Body of pancreas (tissue), 4 donors: ENCODE results near the gene NUDT19. TPM values are rescaled to one million over a fixed set of nuclear protein-coding genes. Genes with fewer than 3 reads are reported as not detected.

Source experiments
- ATAC-seq: fragments of 150-250 bp; one replicate; pipeline ENCODE4 v1.9.1; 2016
- DNase-seq, 4 donors: peaks; one replicate each; pipeline ENCODE4 v3.0.0-alpha.2; 2019
- H3K27ac ChIP-seq, 4 donors: fragments of 200-600 bp; sonication (generic); 1 replicate in 3 of 4; 2 replicates in 1 of 4; pipeline versions ENCODE4 v1.5.1 to v1.6.1; 2016 to 2019; ENCODE audit warnings: mild to moderate bottlenecking in 1 of 4, mixed read lengths in 1 of 4, moderate library complexity in 1 of 4
- H3K27me3 ChIP-seq, 2 donors: fragments of 200-600 bp; sonication (generic); one replicate each; pipeline ENCODE4 v1.6.0; 2016; ENCODE audit warnings: mild to moderate bottlenecking in 1 of 2
- H3K36me3 ChIP-seq, 2 donors: fragments of 200-600 bp; sonication (generic); replicated peaks in 1 of 2; 2 replicates each; pipeline ENCODE4 v1.5.1; 2016; ENCODE audit warnings: low read depth in 2 of 2; ENCODE audit not compliant: insufficient read depth in 1 of 2
- H3K4me1 ChIP-seq: fragments of 200-600 bp; sonication (generic); one replicate; pipeline ENCODE4 v1.6.0; 2016
- H3K4me3 ChIP-seq, 2 donors: fragments of 200-600 bp; sonication (generic); 1 replicate in 1 of 2; 2 replicates in 1 of 2; pipeline ENCODE4 v1.5.1; 2016 to 2019
- H3K9me3 ChIP-seq, 3 donors: fragments of 200-600 bp; sonication (generic); 1 replicate in 2 of 3; 2 replicates in 1 of 3; pipeline ENCODE4 v1.5.1; 2016
- POLR2A ChIP-seq, 3 donors: fragments of 450-650 bp; IDR thresholded peaks; one replicate each; pipeline ENCODE4 v1.6.1; 2016; ENCODE audit warnings: antibody characterized with exemption in 3 of 3, mild to moderate bottlenecking in 2 of 3
- WGBS, 2 donors: methylation state at CpG; one replicate each; pipeline ENCODE4 v1.1.5; 2017; 5-methylcytosine and 5-hydroxymethylcytosine counted together
- intact Hi-C: fragments of 100-400 bp; cut with DNase I; formaldehyde crosslinking; loops from one replicate; pipeline ENCODE4 v1.15.1; 2023
- total RNA-seq, 2 donors: library from RNA; depleted of rRNA; stranded (reverse); fragments of >200 nt; gene quantifications; one replicate each; pipeline ENCODE4 v1.1.0, GENCODE V29; 2016
- TF ChIP-seq, protein P1 (sequence below), 7 experiments: fragments of 450-650 bp in 4 of 7; fragments of 200-600 bp in 3 of 7; sonication (generic) in 3 of 7; IDR thresholded peaks; one replicate each; pipeline ENCODE4 v1.5.1; 2016 to 2019; ENCODE audit warnings: antibody characterized with exemption in 7 of 7

Gene NUDT19
- total RNA-seq = 1 to 10 TPM; 2.3 to 3.9 TPM

DNA sequence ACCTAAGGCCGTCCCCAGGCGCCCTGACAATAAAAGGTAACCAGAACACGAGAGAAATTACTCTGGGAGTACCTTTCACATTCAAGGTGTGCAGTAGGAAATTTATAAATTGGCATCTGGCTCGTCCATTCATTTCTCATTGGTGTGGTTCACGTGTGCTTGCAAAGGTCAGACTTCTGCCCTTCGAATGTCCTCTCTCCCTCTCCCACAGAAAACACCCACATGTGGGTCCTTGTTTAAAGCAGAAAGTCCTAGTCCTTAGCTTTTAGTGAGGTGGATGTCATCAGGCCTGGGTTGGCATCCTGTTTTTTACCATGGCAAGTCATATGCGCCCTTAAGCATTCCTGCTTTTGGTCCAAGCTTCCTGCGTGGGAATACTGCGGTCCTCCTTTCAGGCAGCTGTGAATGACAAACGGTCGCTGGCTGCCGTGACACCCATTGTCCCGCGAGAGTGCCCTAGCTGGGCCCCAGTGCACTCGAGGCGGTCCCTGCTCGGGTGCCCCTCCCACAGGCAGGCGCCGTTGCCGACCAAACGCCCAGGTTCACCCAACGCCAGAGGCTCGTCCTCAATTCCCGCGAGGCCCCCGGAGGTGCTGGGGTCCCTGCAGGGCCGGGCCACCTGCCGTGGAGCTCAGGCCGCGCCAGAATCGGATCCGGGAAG is at the start of gene NUDT19:
Gene NUDT19, plus strand, starts transcription at position 531 of the 661 bp plus-strand sequence. CDS start 140 bp downstream, outside the sequence.
- 3 to 13% methylated on average over 7 to 32 of the region's 32 CpGs for WGBS, 2 donors
- peak; percentile 70 to 84 (median 79) for TF ChIP-seq POLR2A (IDR thresholded peaks at IDR 0.05)
- TF ChIP-seq, protein P1, sequence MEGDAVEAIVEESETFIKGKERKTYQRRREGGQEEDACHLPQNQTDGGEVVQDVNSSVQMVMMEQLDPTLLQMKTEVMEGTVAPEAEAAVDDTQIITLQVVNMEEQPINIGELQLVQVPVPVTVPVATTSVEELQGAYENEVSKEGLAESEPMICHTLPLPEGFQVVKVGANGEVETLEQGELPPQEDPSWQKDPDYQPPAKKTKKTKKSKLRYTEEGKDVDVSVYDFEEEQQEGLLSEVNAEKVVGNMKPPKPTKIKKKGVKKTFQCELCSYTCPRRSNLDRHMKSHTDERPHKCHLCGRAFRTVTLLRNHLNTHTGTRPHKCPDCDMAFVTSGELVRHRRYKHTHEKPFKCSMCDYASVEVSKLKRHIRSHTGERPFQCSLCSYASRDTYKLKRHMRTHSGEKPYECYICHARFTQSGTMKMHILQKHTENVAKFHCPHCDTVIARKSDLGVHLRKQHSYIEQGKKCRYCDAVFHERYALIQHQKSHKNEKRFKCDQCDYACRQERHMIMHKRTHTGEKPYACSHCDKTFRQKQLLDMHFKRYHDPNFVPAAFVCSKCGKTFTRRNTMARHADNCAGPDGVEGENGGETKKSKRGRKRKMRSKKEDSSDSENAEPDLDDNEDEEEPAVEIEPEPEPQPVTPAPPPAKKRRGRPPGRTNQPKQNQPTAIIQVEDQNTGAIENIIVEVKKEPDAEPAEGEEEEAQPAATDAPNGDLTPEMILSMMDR (IDR thresholded peaks at IDR 0.05) = no peak

GRCh38 chr19:32642771-32643170 is 48.9 kb upstream of the NUDT19 start:
- H3K9me3 ChIP-seq = no peaks in the 10 kb centered on the region
- H3K36me3 ChIP-seq = peaks cover 0 to 20% of the 10 kb centered on the region in 2 donors
- H3K27ac ChIP-seq = no peak overlapping the region
- WGBS, 2 donors = 83 to 98% methylated on average over 10 to 12 of the region's 12 CpGs
- no peaks in the 10 kb centered on the region for H3K27me3 ChIP-seq
- intact Hi-C loops = no loop called here
- H3K4me1 ChIP-seq = no peaks in the 10 kb centered on the region
- DNase-seq (no peak), ATAC-seq (no peak)
- TF ChIP-seq, protein P1 (IDR thresholded peaks at IDR 0.05) = no peak
- no peak for TF ChIP-seq POLR2A (IDR thresholded peaks at IDR 0.05)
- no peak overlapping the region for H3K4me3 ChIP-seq

More for the DNA sequence above, at the start of gene NUDT19:
- H3K27me3 ChIP-seq = no peaks in the 10 kb centered on the region
- H3K9me3 ChIP-seq = no peaks in the 10 kb centered on the region
- ATAC-seq (peak; percentile 95), DNase-seq (peak; percentile 86 to 92 (median 90))
- H3K4me1 ChIP-seq = peaks cover 52% of the 10 kb centered on the region
- H3K36me3 ChIP-seq = no peaks in the 10 kb centered on the region
- peak within 1 kb of the TSS; percentile 49 to 91 (median 76) for H3K27ac ChIP-seq
- H3K4me3 ChIP-seq = peak within 1 kb of the TSS; percentile 29 to 73
- intact Hi-C loops = no loop called here

- TF ChIP-seq, protein P1 (IDR thresholded peaks at IDR 0.05) = no peak
- TF ChIP-seq POLR2A (IDR thresholded peaks at IDR 0.05) = no peak
- peaks cover 0 to 9% of the 10 kb centered on the region in 2 donors for H3K36me3 ChIP-seq
These were observed 45.1 kb upstream of the NUDT19 start for GRCh38 chr19:32646556-32646955.

GRCh38 chr19:32647361-32647760 is 44.3 kb upstream of the NUDT19 start:
- peaks cover 0 to 9% of the 10 kb centered on the region in 2 donors for H3K36me3 ChIP-seq
- no peak for ATAC-seq
- H3K4me3 ChIP-seq = no peak overlapping the region
- intact Hi-C loops = no loop called here
- 92 to 97% methylated on average over 8 of the region's 8 CpGs for WGBS, 2 donors
- H3K9me3 ChIP-seq = no peaks in the 10 kb centered on the region
- TF ChIP-seq, protein P1 (IDR thresholded peaks at IDR 0.05) = no peak
- no peak for TF ChIP-seq POLR2A (IDR thresholded peaks at IDR 0.05)
- DNase-seq = no peak
- peaks cover 7% of the 10 kb centered on the region for H3K4me1 ChIP-seq
- H3K27me3 ChIP-seq = no peaks in the 10 kb centered on the region
- H3K27ac ChIP-seq = no peak overlapping the region

More at GRCh38 chr19:32646556-32646955, 45.1 kb upstream of the NUDT19 start:
- Histone ChIP-seq H3K9me3 (no peaks in the 10 kb centered on the region), H3K27ac (no peak overlapping the region), H3K4me1 (no peaks in the 10 kb centered on the region), H3K27me3 (no peaks in the 10 kb centered on the region), H3K4me3 (no peak overlapping the region)
- intact Hi-C loops = no loop called here
- DNase-seq = no peak
- WGBS, 2 donors = 94 to 95% methylated on average over 6 of the region's 6 CpGs
- ATAC-seq = no peak

DNA sequence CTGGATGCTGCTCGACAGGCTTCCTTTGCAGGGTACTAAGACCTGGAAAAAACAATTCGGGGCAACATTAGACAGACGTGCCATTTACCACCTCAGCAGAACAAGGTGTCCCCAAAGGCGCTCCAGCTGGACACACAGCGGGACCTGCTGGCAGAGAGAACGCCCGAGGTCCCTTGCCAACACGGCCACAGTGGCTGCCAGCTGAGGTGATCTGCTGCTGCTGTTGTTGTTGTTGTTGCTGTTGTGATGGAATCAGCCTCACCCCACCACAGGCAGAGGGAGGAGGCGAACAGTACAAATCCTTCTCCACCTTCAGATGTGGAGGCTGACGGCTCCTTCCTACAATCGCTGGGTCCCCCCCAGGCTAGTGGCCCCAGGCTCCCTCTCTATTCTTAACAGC is 41.9 kb upstream of the NUDT19 start:
- TF ChIP-seq, protein P1 (IDR thresholded peaks at IDR 0.05) = no peak
- TF ChIP-seq POLR2A (IDR thresholded peaks at IDR 0.05) = no peak
- Histone ChIP-seq H3K4me1 (peaks cover 18% of the 10 kb centered on the region), H3K4me3 (no peak overlapping the region), H3K36me3 (peaks cover 0 to 5% of the 10 kb centered on the region in 2 donors), H3K9me3 (no peaks in the 10 kb centered on the region), H3K27ac (no peak overlapping the region), H3K27me3 (no peaks in the 10 kb centered on the region)
- intact Hi-C loops = no loop called here
- ATAC-seq = no peak
- WGBS, 2 donors = 96 to 100% methylated on average over 8 to 11 of the region's 11 CpGs
- DNase-seq = no peak
